HS-27A (cell line): ENCODE results near the gene HPCAL4.
A peak's percentile ranks its signal among the peaks of the same experiment; 100 is the strongest.

ENCODE experiments used
- DNase-seq: peaks from one replicate; pipeline ENCODE4 v3.0.0-alpha.2; 2012; ENCODE audit warnings: low read depth, missing footprints

Gene HPCAL4

DNA sequence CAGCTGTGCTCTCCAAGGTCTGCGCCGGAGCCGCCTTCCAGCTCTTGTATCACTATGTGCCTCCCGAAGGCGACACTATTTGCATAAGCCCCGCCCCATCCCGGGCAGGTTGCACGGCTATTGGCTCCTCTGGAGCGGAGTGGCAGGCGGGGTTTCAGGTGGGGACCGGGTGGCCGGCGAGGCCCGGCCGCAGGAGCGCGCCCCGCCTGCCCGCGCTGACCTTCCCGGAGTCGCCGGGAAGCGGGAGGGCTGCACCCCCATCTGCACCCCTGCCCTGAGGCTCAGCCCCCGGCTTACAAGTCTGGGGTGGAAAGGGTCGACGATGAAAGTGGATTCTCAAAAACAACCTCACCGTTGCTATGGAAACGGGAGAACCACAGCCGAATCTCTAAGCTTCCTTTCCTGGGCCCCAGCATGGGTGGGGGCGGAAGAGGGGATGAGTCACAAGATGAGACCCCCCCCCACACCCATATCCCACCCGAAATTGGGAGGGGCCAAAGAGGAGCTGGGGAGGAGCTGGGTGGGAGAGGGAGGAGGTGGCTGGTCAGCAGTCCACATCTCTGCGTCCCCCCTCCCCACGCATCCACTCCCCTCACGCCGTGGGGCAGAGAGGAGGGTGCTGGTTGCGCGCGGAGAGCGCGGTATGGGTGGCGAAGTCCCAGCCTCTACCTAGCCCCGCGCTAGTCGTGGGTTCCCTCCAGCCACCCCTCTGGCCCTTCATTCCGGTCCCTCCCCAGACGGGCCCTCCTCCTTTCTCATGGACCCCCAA, at the start of gene HPCAL4:
Gene HPCAL4, minus strand, starts transcription at position 51 of the 769 bp plus-strand sequence. CDS start 6,830 bp downstream, outside the sequence.
- peak; percentile 29 for DNase-seq

DNA sequence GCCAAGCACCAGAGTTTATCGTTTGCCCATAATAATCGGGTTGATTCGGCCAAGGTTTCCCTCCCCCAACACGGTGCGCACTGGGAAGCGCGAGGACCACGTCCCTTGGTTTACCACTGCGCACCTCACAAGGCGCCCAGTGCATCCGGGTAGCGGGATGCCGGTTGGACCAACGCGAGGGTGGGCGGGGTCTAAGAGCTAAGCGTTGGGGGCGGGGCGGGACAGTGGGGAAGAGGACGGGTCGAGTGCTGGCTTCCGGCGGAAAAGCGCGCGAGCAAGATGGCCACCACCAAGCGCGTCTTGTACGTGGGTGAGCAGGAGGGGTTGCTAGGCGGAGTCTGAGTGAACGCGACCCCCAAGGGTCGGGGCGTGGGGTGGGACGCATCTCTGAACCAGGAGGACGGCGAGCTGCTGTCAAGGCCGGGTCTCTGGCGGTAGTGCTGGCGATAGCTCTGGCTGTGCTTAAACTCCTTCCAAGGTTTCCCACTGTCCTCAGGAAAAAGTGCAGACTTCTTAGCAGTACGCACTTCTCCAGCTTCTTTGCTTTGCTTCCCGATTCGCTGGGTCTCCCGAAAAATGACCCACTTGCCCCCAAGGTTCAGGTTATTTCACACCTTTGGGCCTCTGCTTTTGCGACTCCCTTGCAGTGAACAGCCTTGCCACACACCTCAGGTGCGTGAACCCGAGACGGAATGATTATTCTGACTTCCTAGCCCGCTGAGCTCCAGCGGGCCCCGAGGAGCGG, 47.6 kb upstream of the HPCAL4 start, which contains the start of gene PPIE:
Gene PPIE, plus strand, starts transcription at position 261 of the 745 bp plus-strand sequence. Its CDS starts 19 bp downstream, at position 280.
- DNase-seq, result peak; percentile 66

DNA sequence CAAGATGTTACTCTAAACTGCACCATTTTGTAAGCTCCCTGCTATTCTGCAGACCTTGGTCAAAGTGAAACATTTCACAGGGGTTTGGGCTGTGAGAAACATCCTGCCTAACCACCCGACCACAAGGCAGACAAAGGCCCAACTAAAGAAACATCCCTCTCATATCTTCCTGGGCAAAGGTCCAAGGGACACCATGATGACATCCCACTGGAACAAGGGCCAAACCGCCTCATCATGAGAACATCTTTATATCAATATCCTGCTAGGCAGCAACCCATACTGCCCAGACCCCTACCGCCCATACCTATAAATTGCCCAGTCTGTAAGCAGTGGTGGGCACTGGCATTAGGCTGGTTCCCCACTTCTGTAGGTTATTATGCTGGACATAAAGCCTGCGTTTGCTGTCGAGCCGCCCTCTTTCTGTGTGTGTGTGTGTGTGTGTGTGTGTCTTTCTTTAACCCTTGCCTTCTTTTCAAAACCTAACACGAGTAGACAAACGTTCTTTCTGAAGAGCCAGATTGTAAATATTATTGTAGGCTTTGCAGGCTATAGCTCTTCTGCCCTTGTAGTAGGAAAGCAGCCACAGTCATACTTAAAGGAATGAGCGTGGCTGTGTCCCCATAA, 46.4 kb upstream of the HPCAL4 start:
- no peak for DNase-seq

DNA sequence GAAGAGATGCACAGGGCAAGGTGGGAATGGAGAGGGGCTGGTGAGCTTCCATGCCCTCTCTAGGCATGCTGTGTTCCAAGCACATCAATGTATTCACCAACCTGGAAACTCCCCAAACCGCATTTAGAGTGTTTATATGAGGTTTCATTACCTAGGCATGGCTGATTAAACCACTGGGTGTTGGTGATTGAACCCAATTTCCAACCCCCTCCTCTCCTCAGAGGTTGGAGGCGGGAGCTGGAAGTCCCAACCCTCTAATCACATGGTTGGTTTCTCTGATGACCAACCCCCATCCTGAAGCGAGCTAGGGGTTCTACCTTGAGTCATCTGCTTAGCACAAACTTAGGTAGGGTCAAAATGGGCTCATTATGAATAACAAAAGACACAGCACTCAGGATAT, 44.5 kb upstream of the HPCAL4 start:
- DNase-seq, result no peak

DNA sequence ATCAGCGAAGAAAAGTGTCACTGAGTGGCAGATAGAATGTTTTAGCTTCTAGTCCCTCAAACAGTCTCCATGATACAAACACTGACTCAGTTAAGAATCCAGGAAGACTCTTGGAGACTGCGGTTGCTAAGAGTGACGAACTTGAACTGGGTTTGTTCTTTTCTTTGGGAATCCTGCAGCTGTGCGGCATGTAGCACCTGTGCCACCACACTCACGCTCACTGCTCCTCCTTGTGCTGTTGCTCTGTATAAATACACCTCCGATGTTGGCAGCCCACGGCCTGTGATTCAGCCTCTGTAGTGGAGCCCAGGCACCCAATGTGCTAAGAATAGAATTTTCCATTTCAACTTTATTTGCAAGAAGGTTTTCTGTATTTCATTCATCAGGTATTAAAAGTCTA, 41.9 kb upstream of the HPCAL4 start:
- no peak for DNase-seq

DNA sequence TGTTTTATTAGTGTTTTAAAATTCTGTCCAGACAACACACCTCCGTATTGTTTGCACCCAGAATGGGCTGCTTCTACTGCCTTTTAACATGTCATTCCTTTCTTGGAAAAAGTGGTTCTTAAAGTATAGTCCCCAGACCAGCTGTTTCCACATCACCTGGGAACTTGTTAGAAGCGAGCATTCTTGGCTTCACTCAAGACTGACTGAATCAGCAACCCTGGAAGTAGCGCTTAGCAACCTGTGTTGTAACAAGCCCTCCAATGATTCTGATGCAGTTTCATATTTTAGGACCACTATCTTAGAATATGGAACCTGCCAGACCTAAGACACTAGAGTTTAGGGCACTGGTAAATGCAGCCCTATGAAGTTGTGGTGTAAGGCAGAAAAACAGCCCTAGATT, 41.5 kb upstream of the HPCAL4 start:
- no peak for DNase-seq

DNA sequence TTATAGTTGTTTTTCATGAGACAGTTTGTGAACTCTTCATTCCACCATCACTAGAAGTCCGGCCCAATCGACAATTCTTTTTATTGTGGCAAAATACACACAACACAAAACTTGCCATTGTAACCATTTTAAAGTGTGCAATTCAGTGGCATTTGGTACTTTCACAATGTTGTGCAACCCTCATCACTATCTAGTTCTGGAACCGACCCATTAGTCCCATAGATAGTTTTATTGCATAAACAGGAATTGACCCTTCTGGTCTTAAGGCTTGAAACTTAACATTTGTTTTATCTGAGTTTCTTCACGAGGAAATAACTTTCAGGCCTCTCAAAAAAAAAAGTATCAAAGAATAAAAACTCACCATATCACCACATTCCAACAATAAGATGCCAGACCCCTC, 38.6 kb upstream of the HPCAL4 start:
- no peak for DNase-seq

DNA sequence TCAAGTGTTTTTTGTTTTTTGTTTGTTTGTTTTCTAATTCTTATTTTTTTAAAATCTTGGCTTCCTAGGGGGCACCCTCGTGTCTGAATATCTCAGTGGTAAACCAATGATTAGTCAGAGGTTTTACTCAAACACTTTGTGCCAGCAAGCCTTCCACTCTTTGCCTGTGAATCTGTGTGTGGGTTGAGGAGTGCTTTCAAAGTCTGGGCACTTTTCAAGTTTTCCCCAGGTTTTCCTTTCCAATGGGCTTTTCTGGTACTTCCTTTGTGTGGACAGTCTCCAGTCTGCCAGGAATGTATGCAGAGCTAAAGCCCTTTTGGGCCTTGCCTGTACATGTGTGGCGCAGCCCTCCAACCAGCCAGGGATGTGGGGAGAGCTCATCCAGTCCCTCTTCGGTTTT, 37.8 kb upstream of the HPCAL4 start:
- no peak for DNase-seq

DNA sequence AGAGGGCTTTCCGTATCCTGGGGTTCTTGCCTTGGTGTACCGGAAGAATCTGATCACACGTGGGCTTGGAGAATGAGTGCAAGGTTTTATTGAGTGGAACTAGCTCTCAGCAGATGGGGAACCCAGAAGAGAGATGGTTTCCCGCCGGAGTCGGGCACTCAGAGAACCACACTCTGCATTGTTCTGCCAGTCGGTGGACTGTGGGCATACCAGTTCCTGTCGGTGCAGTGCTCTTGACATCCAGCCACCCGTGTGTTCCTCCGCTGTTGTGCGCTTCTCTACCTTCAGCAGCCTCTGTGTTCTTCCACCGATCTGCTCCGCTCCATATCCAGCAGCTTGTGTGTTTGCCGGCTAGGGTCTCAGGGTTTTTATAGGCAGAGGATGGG, 36.7 kb upstream of the HPCAL4 start:
- DNase-seq, result no peak

DNA sequence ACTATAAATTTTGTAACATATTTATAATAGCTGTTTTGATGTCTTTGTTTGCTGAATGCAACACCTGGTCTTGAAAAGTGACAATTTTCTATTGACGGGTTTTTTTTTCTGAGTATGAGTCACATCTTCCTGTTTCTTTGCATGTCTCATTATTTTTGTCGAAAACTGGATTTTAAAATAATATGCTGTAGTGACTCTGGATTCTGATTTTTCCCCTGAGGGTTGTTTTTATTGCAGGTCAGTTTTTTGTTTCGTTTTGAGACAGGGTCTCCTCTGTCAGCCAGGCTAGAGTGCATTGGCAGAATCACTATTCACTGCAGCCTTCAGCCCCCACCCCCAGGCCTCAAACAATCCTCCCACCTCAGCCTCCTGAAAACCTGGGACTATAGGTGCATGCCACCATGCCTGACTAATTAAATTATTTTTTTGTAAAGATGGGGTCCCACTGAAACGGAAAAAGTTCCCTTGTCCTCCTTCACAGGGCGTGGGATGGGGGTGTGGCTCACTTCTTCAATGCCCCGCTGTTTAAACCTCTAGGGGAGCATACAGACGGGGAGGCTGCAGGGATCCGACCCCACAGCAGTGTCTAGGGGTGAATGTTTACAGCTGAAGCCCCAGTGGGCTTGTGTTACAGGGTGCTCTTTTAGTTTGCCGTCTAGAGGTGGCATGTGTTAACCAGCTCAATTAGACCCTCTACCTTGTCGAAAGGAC, 36.1 kb upstream of the HPCAL4 start:
- no peak for DNase-seq

DNA sequence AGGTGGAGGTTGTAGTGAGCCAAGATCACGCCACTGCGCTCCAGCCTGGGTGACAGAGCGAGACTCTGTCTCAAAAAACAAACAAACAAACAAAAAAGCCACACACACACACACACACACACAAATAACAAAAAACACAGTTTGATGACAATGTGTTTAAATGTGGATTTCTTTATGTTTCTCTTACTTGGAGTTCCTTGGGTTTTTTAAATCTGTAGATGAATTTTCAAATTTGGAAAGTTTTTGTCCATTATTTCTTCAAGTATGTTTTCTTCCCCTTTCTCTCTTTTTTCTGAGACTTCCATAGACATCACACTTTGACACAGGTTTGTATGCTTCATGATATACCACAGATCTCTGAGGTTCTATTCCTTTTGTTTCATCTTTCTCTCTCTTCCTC, 35.4 kb upstream of the HPCAL4 start:
- DNase-seq, result no peak

DNA sequence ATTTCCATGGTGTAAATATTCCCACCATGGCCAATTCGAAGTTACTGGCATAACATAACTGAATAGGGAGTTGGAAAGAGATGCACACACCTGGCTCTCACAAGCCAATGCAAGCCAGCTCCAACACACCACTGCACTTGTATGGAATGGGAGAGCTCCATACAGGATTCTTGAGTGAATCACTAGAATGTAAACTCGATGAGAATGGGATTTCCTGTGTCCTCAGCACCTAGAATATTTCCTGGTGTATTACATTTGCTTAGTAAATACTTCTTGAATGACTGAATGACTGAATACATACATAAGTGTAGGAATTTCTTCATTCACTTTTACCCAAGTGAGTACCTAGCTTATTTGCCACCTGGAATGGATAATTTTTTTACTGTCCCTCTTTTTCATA, 31.3 kb upstream of the HPCAL4 start:
- no peak for DNase-seq

DNA sequence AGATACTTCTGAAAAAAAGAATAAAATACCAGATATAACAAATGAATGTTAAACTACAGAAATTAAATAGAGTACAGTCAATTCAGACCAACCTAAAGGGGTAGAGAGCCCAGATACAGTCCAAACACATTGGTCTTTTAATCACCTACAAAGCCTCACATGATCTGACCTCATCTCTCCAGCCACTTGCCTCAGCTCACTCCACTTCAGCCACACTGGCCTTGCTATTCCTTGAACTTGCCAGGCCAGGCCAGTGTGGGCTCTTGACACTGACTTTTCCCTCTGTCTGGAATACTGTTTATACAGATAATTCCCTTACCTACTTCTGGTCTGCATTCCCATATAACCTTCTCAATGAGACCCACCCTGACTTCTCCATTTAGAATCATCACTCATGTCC, 30.4 kb upstream of the HPCAL4 start:
- no peak for DNase-seq

DNA sequence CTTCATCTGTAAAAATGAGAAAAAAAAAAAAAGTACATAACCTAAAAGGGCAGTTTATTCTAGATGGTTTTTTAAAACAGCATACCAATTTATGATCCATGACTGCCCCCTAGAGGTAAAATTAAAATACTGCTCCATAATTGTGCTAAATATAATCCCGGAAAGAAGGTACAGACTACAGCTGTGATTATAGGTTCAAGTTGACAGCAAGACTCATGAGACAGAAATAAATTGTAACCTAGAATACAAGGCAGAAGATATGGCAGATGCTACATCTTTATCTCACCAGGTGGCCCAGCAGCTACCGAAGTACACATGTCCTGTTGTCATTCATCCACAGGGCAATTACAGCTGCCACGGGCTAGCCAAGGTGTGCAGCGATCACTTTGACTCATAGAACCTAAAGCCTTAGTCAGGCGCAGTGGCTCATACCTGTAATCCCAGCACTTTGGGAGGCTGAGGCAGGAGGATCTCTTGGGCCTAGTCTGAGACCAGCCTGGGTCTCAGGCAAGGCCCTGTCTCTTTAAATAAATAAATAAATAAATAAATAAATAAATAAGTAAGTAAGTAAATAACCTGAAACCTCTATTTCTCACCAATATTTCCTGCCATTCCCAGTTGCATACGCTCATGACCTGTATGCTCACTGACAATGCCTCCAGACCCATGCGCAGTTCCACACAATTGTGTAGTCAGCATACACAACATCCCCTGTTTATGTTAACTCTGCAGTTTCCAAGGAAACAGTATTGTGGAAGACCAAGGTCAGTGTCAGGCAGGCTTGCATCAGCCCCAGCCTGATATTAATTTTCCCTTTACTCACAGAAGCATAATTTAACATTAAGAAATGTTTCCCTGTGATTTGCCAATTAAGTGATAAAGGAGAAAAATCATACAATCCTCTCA, 29.1 kb upstream of the HPCAL4 start:
- peak; percentile 43 for DNase-seq

DNA sequence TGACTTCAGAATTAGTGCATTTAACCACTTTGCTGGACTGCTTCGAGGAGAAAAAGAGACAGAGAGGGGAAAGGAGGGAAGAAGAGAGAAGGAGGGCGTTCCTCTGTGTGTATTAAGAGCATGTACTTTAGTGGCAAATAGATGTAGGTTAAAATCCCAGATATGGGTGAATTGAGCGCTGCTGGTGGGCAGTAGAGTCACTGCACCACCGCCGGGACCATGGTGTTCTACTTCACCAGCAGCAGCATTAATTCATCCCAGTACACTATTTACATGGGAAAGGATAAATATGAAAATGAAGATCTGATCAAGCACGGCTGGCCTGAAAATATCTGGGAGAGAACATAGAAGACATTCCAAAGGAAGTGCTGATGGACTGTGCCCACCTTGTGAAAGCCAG, 26.6 kb upstream of the HPCAL4 start:
- no peak for DNase-seq

DNA sequence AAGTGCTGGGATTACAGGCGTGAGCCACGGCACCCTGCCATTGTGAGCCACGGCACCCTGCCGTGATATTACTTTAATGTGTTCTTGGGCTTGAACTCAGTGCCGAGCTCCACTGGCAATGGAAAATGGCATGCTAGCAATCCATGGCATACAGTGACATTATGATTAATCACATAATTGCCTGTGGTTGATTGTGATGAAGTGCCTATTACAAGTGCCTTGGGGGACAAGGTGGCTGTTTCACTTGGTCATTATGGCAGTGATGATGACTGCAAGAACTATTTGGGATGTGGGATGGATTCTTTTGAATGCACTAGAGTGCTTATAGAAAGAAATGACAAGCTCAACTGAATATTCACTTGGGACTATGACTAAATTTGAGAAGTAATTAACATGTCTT, 22.3 kb upstream of the HPCAL4 start:
- DNase-seq, result no peak

DNA sequence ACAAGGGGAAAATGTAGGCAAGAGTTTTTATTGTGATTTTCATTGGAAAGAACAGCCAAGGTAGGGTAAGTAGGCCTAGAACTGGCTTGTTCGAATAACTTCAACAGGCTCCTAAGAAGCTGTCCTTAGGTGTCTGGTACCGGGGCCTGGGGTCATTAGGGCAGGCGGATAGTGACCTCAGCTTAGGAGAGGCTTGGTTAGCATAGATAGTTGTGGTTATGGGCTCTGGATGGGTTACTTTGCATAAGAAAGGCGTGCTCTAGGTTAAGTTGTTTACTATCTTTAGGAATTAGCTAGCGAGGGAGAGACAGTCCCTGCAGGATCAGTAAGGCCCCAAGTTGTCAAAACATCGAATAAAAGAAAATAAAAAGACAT, 20.7 kb upstream of the HPCAL4 start:
- DNase-seq, result no peak

DNA sequence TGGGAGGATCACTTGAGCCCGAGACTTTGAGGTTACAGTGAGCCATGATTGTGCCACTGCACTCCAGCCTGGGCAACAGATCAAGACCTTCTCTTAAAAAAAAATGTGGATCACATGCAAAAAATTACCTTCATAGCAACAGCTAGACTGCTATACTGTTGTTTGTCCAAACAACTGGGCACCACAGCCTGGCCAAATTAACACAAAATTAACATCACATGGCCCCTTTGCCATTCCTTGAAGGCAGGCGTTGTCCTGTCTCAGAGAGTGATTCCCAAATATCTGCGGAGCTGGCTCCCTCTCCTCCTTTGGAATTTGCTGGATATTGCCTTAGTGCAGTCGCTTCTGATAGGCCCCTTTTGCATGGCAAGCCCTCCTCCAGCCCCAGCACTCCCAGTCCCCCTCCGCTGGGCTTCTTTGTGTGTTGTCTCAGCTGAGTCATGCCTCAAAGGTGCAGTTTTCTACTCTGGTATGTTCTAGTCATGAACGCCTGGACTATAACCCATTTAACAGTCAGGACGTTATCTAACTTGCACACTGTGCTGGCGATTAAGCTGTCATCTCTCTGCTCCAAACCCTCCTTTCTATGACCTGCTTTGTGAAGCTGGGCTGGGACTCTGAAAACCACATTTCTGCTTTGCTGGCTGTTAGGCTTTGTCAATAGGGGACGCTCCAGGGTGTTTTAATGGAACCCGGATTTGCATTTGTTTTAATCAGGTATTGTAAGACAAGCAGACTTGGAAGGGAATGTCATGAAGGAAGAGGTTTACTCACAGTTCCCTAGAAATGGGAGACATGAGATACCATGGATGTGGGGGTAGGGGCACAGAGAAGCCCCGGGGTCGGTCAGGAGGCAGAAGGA, 20.1 kb upstream of the HPCAL4 start:
- no peak for DNase-seq

DNA sequence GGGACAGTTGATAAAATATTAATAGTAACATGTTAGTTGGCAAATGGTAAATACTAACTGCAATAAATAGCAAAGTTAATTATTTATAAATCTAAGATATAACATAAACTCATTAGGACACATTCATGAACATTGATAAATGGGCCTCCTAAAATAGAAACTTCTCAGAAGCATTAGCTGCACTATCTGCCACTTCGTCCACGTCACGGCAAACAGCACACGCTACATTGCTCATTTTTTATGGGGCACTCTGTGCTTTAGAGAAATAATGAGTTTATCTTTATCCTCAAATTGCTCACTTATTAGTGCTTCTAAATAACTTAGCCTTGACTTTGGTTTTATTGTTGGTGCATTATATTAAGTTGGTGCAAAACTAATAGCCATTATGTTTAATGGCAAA, 16.3 kb upstream of the HPCAL4 start:
- DNase-seq, result no peak

DNA sequence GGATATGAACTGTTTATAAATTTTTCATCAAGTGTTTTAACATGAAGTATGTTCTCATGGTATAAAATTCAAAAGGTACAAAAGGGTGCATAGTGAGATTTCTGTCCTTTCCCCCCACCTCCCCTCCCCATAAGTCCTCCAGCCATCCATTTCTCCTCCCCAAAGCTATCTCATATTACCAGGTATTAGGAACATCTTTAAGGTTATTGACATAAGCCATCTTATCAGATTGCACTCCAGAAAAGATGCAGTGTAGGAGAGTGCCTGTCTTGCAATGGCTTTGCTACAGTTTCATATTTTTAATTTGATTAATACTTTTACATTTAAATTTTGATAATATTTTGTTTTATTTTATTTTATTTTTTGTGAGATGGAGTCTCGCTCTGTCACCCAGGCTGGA, 13.5 kb upstream of the HPCAL4 start:
- DNase-seq, result no peak
